GM12878 (cell line): ENCODE results near the gene TMC2. TPM values are rescaled to one million over a fixed set of nuclear protein-coding genes. Genes with fewer than 3 reads are reported as not detected.

Experiments
- ATAC-seq: fragments of 200-7000 bp; cut with Tn5 transposase; 3 replicates; pipeline ENCODE4 v1.9.1; 2020; ENCODE audit warnings: mild to moderate bottlenecking, moderate library complexity
- BruUV-seq: library from RNA; stranded (reverse); fragments of 400-500 nt; replicated peaks from 2 replicates; lab custom pipeline; 2021; lab: Mats Ljungman, UMichigan
- CTCF ChIA-PET: fragments of 300-600 bp; sonication (Branson Sonifier 250); formaldehyde crosslinking; extraction: SDS; loops from one replicate; lab custom pipeline; 2021; ENCODE audit warnings: inconsistent platforms; lab: Yijun Ruan, JAX
- POLR2A ChIA-PET: fragments of 350-600 bp; formaldehyde crosslinking; extraction: SDS; loops from one replicate; lab custom pipeline; 2021; ENCODE audit warnings: inconsistent platforms; lab: Charles Lee
- RAD21 ChIA-PET: fragments of 300-600 bp; sonication (Branson Sonifier 250); formaldehyde crosslinking; loops from one replicate; lab custom pipeline; 2023; ENCODE audit warnings: antibody characterized with exemption; ENCODE audit not compliant: unreplicated experiment; lab: Charles Lee
- SMC1A ChIA-PET: fragments of 300-600 bp; sonication (Branson Sonifier 250); formaldehyde crosslinking; loops from one replicate; lab custom pipeline; 2023; ENCODE audit not compliant: unreplicated experiment, uncharacterized antibody; lab: Charles Lee
- DNase-seq: peaks from one replicate; pipeline ENCODE4 v3.0.0-alpha.2; 2011; ENCODE audit warnings: low read depth, low spot score
- FAIRE-seq: peaks from 3 replicates; lab custom pipeline; 2011; peaks lifted over from hg19 to GRCh38; lab: Jason Lieb, UNC
- H2AFZ ChIP-seq: 2 replicates; pipeline ENCODE4 v1.6.0; 2011; ENCODE audit warnings: low read depth, low read length, control low read depth; ENCODE audit not compliant: control insufficient read depth
- H3K27ac ChIP-seq: 2 replicates; pipeline ENCODE4 v1.5.1; 2011; ENCODE audit warnings: control low read depth; ENCODE audit not compliant: control insufficient read depth, insufficient read depth
- H3K27me3 ChIP-seq, 2 experiments: replicated peaks in 1 of 2; 2 replicates each; pipeline versions ENCODE4 v1.6.0 to v1.6.1; 2011; ENCODE audit warnings: low read length in 1 of 2; ENCODE audit not compliant: control insufficient read depth in 2 of 2, insufficient read depth in 2 of 2
- H3K36me3 ChIP-seq, 2 experiments: 2 replicates each; pipeline ENCODE4 v1.5.1; 2011; ENCODE audit warnings: low read length in 1 of 2; ENCODE audit not compliant: control insufficient read depth in 2 of 2, insufficient read depth in 2 of 2
- H3K4me1 ChIP-seq: 2 replicates; pipeline ENCODE4 v1.6.1; 2011; ENCODE audit warnings: mild to moderate bottlenecking, low read length, moderate library complexity, mixed read lengths; ENCODE audit not compliant: control insufficient read depth, insufficient read depth
- H3K4me2 ChIP-seq: 2 replicates; pipeline ENCODE4 v1.6.0; 2011; ENCODE audit warnings: control low read depth; ENCODE audit not compliant: control insufficient read depth, insufficient read depth
- H3K4me3 ChIP-seq: fragments of 200-600 bp; sonication (generic); 2 replicates; pipeline ENCODE4 v1.5.1; 2016
- H3K79me2 ChIP-seq: 2 replicates; pipeline ENCODE4 v1.6.0; 2011; ENCODE audit warnings: low read length; ENCODE audit not compliant: control insufficient read depth, insufficient read depth
- H3K9ac ChIP-seq: 2 replicates; pipeline ENCODE4 v1.8.0; 2011; ENCODE audit warnings: low read length, control low read depth, mixed read lengths; ENCODE audit not compliant: control insufficient read depth, insufficient read depth
- H3K9me3 ChIP-seq: replicated peaks from 3 replicates; pipeline ENCODE4 v1.5.1; 2011; ENCODE audit warnings: mild to moderate bottlenecking, low read length; ENCODE audit not compliant: control insufficient read depth, insufficient read depth
- H4K20me1 ChIP-seq: 2 replicates; pipeline ENCODE4 v1.6.0; 2011; ENCODE audit not compliant: control insufficient read depth, insufficient read depth
- FOXM1 ChIP-seq: IDR thresholded peaks from 2 replicates; pipeline ENCODE4 v1.6.1; 2012; ENCODE audit warnings: low read depth, mild to moderate bottlenecking, inconsistent platforms, low read length, moderate library complexity
- POLR2A ChIP-seq: IDR thresholded peaks from 2 replicates; pipeline ENCODE4 v1.6.1; 2011; ENCODE audit warnings: low read depth, mild to moderate bottlenecking, low read length
- USF2 ChIP-seq: IDR thresholded peaks from 2 replicates; pipeline ENCODE4 v1.6.1; 2011; ENCODE audit warnings: low read depth, low read length, improper control_type of control experiment, borderline replicate concordance
- WGBS: methylation state at CpG from one replicate; pipeline ENCODE4 v1.1.6; 2016; ENCODE audit warnings: low lambda C conversion rate; ENCODE audit not compliant: insufficient replicate concordance, insufficient coverage; ENCODE audit errors: missing lambda C conversion rate; 5-methylcytosine and 5-hydroxymethylcytosine counted together
- in situ Hi-C: fragments of 300-500 bp; cut with MboI; formaldehyde crosslinking; loops from 9 replicates; pipeline ENCODE4 v1.14.3; 2018; ENCODE audit warnings: mixed read lengths
- intact Hi-C: fragments of 100-400 bp; cut with micrococcal nuclease; formaldehyde crosslinking; loops from one replicate; pipeline ENCODE4 v1.14.2; 2022; ENCODE audit not compliant: unreplicated experiment
- polyA plus RNA-seq, 11 experiments: library from polyadenylated mRNA; depleted of rRNA in 4 of 11; unstranded in 6 of 11; stranded (reverse) in 5 of 11; fragments of >200 nt; fragmentation: Nextera tagmentation in 4 of 11; fragmentation: Illumina TruSeq in 1 of 11; extraction: Ambion mirVana in 4 of 11; extraction: Trizol in 1 of 11; gene quantifications; 1 replicate in 1 of 11; 2 replicates in 10 of 11; pipeline versions ENCODE4 v1.2.1 to v1.2.3, GENCODE V29; 2011 to 2016; ENCODE audit warnings: inconsistent platforms in 2 of 11, missing spikeins in 2 of 11, low read depth in 1 of 11
- total RNA-seq, 4 experiments: library from RNA; depleted of rRNA in 3 of 4; stranded (reverse); fragments of >200 nt in 3 of 4; fragmentation: Illumina TruSeq in 1 of 4; extraction: Trizol in 1 of 4; gene quantifications; 2 replicates each; pipeline versions ENCODE4 v1.2.1 to v1.2.3, GENCODE V29; 2013 to 2021
- TF ChIP-seq, protein P1 (sequence below), 3 experiments: IDR thresholded peaks in 2 of 3; conservative IDR thresholded peaks in 1 of 3; 2 replicates each; pipeline ENCODE4 v1.5.1; 2011; ENCODE audit warnings: low read depth in 3 of 3, low read length in 3 of 3, mild to moderate bottlenecking in 3 of 3, control low read depth in 2 of 3, moderate library complexity in 2 of 3, inconsistent platforms in 1 of 3, mixed read lengths in 1 of 3; ENCODE audit not compliant: control insufficient read depth in 2 of 3, insufficient read depth in 1 of 3; ENCODE audit errors: extremely low read depth in 1 of 3

TMC2 gene
- total and polyA plus RNA-seq, 10 of the 15 experiments (the other 5 are each of a cell fraction or from before 2014, with no cell fraction given), result 0.08 TPM; not detected in 9

- H3K36me3 ChIP-seq, result no peaks in the 10 kb centered on the region
- no peak for DNase-seq
- no peak for TF ChIP-seq FOXM1
- TF ChIP-seq POLR2A, result no peak
- no peak for TF ChIP-seq USF2
- TF ChIP-seq, protein P1, sequence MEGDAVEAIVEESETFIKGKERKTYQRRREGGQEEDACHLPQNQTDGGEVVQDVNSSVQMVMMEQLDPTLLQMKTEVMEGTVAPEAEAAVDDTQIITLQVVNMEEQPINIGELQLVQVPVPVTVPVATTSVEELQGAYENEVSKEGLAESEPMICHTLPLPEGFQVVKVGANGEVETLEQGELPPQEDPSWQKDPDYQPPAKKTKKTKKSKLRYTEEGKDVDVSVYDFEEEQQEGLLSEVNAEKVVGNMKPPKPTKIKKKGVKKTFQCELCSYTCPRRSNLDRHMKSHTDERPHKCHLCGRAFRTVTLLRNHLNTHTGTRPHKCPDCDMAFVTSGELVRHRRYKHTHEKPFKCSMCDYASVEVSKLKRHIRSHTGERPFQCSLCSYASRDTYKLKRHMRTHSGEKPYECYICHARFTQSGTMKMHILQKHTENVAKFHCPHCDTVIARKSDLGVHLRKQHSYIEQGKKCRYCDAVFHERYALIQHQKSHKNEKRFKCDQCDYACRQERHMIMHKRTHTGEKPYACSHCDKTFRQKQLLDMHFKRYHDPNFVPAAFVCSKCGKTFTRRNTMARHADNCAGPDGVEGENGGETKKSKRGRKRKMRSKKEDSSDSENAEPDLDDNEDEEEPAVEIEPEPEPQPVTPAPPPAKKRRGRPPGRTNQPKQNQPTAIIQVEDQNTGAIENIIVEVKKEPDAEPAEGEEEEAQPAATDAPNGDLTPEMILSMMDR (IDR thresholded peaks at IDR 0.05 in 2 of 3, conservative IDR thresholded peaks at IDR 0.05 in 1 of 3; ENCODE audit: control insufficient read depth in 2 of 3, extremely low read depth in 1 of 3, insufficient read depth in 1 of 3, low read depth in 3 of 3, low read length in 3 of 3), result peak; percentile 11 to 29 (median 24); a peak in 3 of 6 replicates
- TF ChIP-seq, all 136 proteins: peak for 1
- Histone ChIP-seq H3K9ac (no peak overlapping the region), H2AFZ (no peak overlapping the region), H3K27me3 (peaks cover 0 to 5% of the 10 kb centered on the region in 2 experiments; a peak in 2 of 4 replicates), H3K4me3 (no peak overlapping the region), H3K79me2 (no peaks in the 10 kb centered on the region), H3K9me3 (no peaks in the 10 kb centered on the region), H3K27ac (no peak overlapping the region), H3K4me2 (no peak overlapping the region), H4K20me1 (no peaks in the 10 kb centered on the region), H3K4me1 (no peaks in the 10 kb centered on the region)
- WGBS, result 3% methylated on average over 4 of the region's 4 CpGs
- intact Hi-C loops (no loop called here), in situ Hi-C loops (no loop called here)
- FAIRE-seq, result no peak
- RAD21 ChIA-PET, result interaction anchor here (0.6 kb wide), 1 partner anchor 22 kb away, joined by 3 read pairs; no protein-coding TSS in a partner anchor
- peak; percentile 48; the same call in 2 of the 3 replicates for ATAC-seq
- SMC1A ChIA-PET, result no interaction called here
- CTCF ChIA-PET, result interaction anchor here (0.9 to 1.7 kb wide), 2 partner anchors 152 to 252 kb away, joined by 5 read pairs; no protein-coding TSS in a partner anchor
- POLR2A ChIA-PET, result no interaction called here
- BruUV-seq, result no TSS peak
Measured at GRCh38 chr20:2671977-2672376, 135.6 kb downstream of the TMC2 start.
